ENCODE measurements around the gene ADCY1. TPM values are rescaled to one million over a fixed set of nuclear protein-coding genes. Genes with fewer than 3 reads are reported as not detected.

The ADCY1 gene
- total and polyA plus RNA-seq, 3 experiments from 2014 or later, result 0.79 to 1.3 TPM; not detected in 1

- no peak for DNase-seq
- no peaks in the 10 kb centered on the region for H3K36me3 ChIP-seq (ENCODE audit: insufficient read depth, low read length)
- no peaks in the 10 kb centered on the region for H3K27me3 ChIP-seq (ENCODE audit: insufficient read depth, low read length, poor library complexity, severe bottlenecking)
- ChIA-PET CTCF (no interaction called here), POLR2A (no interaction called here)
- Mint-ChIP-seq H3K27ac (no peak overlapping the region), H3K4me3 (no peak overlapping the region), H3K4me1 (no peaks in the 10 kb centered on the region), H3K9me3 (no peaks in the 10 kb centered on the region), H3K36me3 (no peaks in the 10 kb centered on the region), H3K27me3 (peaks cover 0 to 5% of the 10 kb centered on the region in 2 donors)
- no peaks in the 10 kb centered on the region for H3K9me3 ChIP-seq (ENCODE audit: low read length)
- no peaks in the 10 kb centered on the region for H3K4me1 ChIP-seq (ENCODE audit: insufficient read depth, low read length)
- H3K4me3 ChIP-seq (ENCODE audit: low read length), result no peak overlapping the region
- H3K27ac ChIP-seq (ENCODE audit: low read depth, low read length), result no peak overlapping the region
Observed at GRCh38 chr7:45658716-45659495, 84.7 kb downstream of the ADCY1 start.

DNA sequence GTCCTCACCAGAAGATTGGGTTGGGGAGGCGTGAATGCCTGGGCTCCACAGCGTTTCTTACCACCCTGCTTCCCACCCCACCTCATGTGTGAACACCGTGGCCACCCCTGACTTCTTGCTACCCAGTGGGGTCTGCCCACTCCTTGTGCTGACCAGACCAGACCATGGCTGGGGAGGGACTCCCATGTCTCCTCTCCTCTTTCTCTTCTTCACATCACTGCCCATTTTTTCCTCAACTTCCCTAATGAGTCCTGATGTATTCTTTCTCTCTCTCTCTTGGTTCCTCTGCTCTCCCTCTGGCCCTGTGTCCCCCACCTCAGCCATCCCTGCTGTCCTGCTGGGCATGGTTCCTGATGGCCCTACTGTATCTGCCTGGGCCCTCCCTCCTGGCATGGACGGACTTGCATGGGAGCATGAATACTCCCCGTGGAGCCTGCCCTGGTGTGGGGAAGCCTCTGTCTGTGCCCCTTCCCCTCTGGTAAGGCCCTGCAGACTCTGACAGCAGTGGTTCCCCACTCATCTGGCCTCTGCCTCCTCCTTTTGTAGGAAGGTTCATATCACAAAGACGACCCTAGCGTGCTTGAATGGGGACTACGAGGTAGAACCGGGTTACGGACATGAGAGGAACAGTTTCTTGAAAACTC lies 85.5 kb downstream of the ADCY1 start:
- no peaks in the 10 kb centered on the region for H3K36me3 ChIP-seq (ENCODE audit: insufficient read depth, low read length)
- no peaks in the 10 kb centered on the region for H3K9me3 ChIP-seq (ENCODE audit: low read length)
- no peak overlapping the region for H3K27ac ChIP-seq (ENCODE audit: low read depth, low read length)
- Mint-ChIP-seq H3K4me3 (no peak overlapping the region), H3K27me3 (peaks cover 0 to 5% of the 10 kb centered on the region in 2 donors), H3K9me3 (no peaks in the 10 kb centered on the region), H3K4me1 (no peaks in the 10 kb centered on the region), H3K36me3 (no peaks in the 10 kb centered on the region), H3K27ac (no peak overlapping the region)
- ChIA-PET CTCF (no interaction called here), POLR2A (no interaction called here)
- no peak overlapping the region for H3K4me3 ChIP-seq (ENCODE audit: low read length)
- no peaks in the 10 kb centered on the region for H3K27me3 ChIP-seq (ENCODE audit: insufficient read depth, low read length, poor library complexity, severe bottlenecking)
- H3K4me1 ChIP-seq (ENCODE audit: insufficient read depth, low read length), result no peaks in the 10 kb centered on the region
- DNase-seq, result no peak

DNA sequence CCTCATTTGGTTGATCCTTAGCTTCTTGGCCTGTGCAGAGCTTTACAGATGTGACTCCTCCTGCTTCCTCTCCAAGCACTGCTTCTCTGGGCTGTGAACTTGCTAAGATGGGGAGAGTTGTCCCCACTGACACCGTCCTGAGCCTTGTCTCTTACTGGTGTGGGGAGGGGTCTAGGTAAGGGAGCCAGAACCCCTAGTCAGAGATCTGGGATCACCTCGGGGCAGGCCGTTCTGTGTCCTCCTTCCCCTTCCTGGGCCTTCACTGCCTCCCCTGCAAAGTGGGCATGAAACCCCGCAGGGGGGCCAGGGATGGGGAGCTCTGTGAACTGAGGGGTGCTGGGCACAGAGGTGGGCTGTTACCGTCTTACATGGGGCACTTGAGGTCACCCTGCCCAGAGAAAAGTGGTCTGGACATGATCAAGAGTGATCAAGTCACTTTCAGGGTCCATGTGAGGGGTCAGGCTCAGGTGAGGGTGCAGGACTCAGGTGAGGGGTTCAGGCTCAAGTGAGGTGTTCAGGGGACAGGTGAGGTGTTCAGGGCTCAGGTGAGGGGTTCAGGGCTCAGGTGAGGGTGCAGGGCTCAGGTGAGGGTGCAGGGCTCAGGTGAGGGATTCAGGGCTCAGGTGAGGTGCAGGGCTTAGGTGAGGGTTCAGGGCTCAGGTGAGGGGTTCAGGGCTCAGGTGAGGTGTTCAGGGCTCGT lies 86.2 kb downstream of the ADCY1 start:
- Mint-ChIP-seq H3K9me3 (no peaks in the 10 kb centered on the region), H3K27me3 (peaks cover 0 to 5% of the 10 kb centered on the region in 2 donors), H3K36me3 (no peaks in the 10 kb centered on the region), H3K4me3 (no peak overlapping the region), H3K27ac (peak overlapping the region in 1 of 8 donors; percentile 3), H3K4me1 (no peaks in the 10 kb centered on the region)
- Histone ChIP-seq H3K9me3 (ENCODE audit: low read length) (no peaks in the 10 kb centered on the region), H3K4me1 (ENCODE audit: insufficient read depth, low read length) (no peaks in the 10 kb centered on the region), H3K27ac (ENCODE audit: low read depth, low read length) (no peak overlapping the region), H3K27me3 (ENCODE audit: insufficient read depth, low read length, poor library complexity, severe bottlenecking) (no peaks in the 10 kb centered on the region), H3K4me3 (ENCODE audit: low read length) (no peak overlapping the region), H3K36me3 (ENCODE audit: insufficient read depth, low read length) (no peaks in the 10 kb centered on the region)
- no peak for DNase-seq
- POLR2A ChIA-PET, result no interaction called here
- CTCF ChIA-PET, result no interaction called here

DNA sequence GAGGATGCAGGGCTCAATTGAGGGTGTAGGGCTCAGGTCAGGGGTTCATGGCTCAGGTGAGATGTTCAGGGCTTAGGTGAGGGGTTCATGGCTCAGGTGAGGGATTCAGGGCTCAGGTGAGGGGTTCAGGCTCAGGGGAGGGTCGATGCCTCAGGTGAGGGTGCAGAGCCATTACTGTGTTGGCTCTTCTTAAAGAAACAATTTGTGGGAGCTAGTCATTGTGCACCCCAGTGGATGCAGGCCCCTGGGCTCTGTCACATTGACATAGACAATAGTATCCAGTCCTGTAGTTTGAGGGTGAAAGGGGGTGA lies 86.7 kb downstream of the ADCY1 start:
- no peaks in the 10 kb centered on the region for H3K4me1 ChIP-seq (ENCODE audit: insufficient read depth, low read length)
- Mint-ChIP-seq H3K27ac (peak overlapping the region in 1 of 8 donors; percentile 3), H3K4me3 (no peak overlapping the region), H3K27me3 (peaks cover 0 to 5% of the 10 kb centered on the region in 2 donors), H3K9me3 (no peaks in the 10 kb centered on the region), H3K36me3 (no peaks in the 10 kb centered on the region), H3K4me1 (no peaks in the 10 kb centered on the region)
- ChIA-PET CTCF (no interaction called here), POLR2A (no interaction called here)
- DNase-seq, result no peak
- no peak overlapping the region for H3K4me3 ChIP-seq (ENCODE audit: low read length)
- no peak overlapping the region for H3K27ac ChIP-seq (ENCODE audit: low read depth, low read length)
- H3K36me3 ChIP-seq (ENCODE audit: insufficient read depth, low read length), result no peaks in the 10 kb centered on the region
- no peaks in the 10 kb centered on the region for H3K27me3 ChIP-seq (ENCODE audit: insufficient read depth, low read length, poor library complexity, severe bottlenecking)
- H3K9me3 ChIP-seq (ENCODE audit: low read length), result no peaks in the 10 kb centered on the region

DNA sequence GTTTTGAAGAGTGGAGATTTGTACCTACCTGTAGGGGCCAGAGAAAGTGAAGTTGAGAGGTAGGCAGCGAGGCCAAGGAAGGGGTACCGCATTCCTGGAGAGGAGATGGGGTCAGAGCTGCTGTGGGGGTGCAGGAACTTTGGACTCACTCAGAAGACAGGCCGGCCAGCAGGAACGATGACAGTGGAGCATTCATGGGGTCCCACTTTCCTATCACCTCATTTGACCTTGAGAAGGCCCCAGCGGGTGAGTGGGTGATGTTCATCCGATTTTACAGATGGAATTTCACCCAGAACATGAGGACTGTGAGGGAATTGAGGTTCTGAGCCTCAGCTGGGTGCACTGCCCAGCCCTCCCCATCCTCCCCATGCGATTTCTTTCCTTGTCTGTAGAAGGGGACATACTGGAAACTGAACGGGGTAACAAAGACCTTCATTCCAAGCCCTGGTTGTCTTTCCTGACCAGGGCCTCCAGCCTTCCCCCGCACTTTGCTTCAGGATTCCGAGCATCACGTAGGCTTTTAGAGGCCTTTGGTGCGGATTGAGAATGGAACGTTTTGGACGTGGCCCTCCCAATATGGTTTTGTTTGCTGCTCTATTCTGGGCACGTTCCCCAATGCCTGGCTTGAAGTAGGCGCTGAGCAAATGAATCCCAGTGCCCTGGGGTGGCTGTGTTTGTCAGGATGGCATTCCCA lies 87.3 kb downstream of the ADCY1 start:
- Mint-ChIP-seq H3K4me1 (no peaks in the 10 kb centered on the region), H3K27me3 (peaks cover 0 to 5% of the 10 kb centered on the region in 2 donors), H3K9me3 (no peaks in the 10 kb centered on the region), H3K36me3 (no peaks in the 10 kb centered on the region), H3K27ac (no peak overlapping the region), H3K4me3 (no peak overlapping the region)
- ChIA-PET CTCF (no interaction called here), POLR2A (no interaction called here)
- no peaks in the 10 kb centered on the region for H3K36me3 ChIP-seq (ENCODE audit: insufficient read depth, low read length)
- H3K4me1 ChIP-seq (ENCODE audit: insufficient read depth, low read length), result no peaks in the 10 kb centered on the region
- H3K9me3 ChIP-seq (ENCODE audit: low read length), result no peaks in the 10 kb centered on the region
- H3K27me3 ChIP-seq (ENCODE audit: insufficient read depth, low read length, poor library complexity, severe bottlenecking), result no peaks in the 10 kb centered on the region
- DNase-seq, result no peak
- H3K4me3 ChIP-seq (ENCODE audit: low read length), result no peak overlapping the region
- no peak overlapping the region for H3K27ac ChIP-seq (ENCODE audit: low read depth, low read length)

DNA sequence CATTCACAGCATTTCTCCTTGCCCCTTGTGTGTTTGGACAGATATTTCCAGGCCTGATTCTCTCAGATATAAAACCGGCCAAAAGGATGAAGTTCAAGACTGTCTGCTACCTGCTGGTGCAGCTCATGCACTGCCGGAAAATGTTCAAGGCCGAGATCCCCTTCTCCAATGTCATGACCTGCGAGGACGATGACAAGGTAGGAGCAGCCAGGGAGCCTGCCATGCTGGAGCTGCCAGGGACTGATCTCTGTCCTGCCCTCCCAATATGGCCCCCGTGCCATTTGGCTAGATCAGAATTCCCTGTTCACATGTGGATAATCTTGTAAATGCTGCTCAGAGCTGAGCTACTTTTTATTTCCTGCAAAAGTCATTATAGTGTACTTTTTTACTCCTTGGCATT lies 87.8 kb downstream of the ADCY1 start:
- H3K27me3 ChIP-seq (ENCODE audit: insufficient read depth, low read length, poor library complexity, severe bottlenecking), result no peaks in the 10 kb centered on the region
- no peak overlapping the region for H3K4me3 ChIP-seq (ENCODE audit: low read length)
- H3K36me3 ChIP-seq (ENCODE audit: insufficient read depth, low read length), result no peaks in the 10 kb centered on the region
- Mint-ChIP-seq H3K9me3 (no peaks in the 10 kb centered on the region), H3K4me3 (no peak overlapping the region), H3K27ac (no peak overlapping the region), H3K27me3 (peaks cover 0 to 5% of the 10 kb centered on the region in 2 donors), H3K36me3 (no peaks in the 10 kb centered on the region), H3K4me1 (no peaks in the 10 kb centered on the region)
- ChIA-PET POLR2A (no interaction called here), CTCF (no interaction called here)
- no peak for DNase-seq
- no peaks in the 10 kb centered on the region for H3K4me1 ChIP-seq (ENCODE audit: insufficient read depth, low read length)
- no peaks in the 10 kb centered on the region for H3K9me3 ChIP-seq (ENCODE audit: low read length)
- no peak overlapping the region for H3K27ac ChIP-seq (ENCODE audit: low read depth, low read length)

DNA sequence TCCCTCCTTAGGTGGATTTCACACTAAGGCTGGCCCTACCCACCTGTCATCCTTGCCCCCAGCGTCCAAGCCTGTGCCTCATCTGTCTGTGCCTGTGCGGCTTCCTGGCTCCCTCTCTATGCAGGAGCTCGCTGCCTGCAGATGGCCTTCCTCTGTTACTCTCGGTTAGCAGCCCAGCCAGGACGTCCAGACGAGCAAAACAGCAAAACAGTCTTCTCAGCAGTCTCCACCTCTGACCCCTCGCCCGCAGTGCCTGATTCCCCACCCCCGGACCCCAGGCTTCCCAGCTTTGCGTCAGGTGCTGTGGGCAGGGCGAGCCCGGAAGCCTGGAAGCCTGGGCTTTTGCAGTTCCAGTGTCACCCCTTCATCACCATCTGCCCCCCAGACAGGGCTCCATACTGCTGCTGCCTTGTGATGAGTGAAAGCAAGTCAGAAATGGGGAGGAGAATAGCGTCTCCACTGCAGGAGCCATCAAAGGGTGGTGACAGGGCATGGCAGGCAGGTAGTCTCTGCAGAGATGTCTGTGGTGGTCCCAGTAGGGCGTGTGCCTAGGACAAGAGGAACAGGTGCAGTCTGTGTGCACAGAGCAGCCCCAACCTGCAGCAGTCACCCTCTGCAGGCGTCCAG lies 88.5 kb downstream of the ADCY1 start:
- H3K4me3 Mint-ChIP-seq, result no peak overlapping the region
- H3K4me3 ChIP-seq (ENCODE audit: low read length), result no peak overlapping the region
- CTCF ChIA-PET, result no interaction called here

More for the DNA sequence above, 88.5 kb downstream of the ADCY1 start:
- Mint-ChIP-seq H3K27ac (no peak overlapping the region), H3K9me3 (no peaks in the 10 kb centered on the region), H3K27me3 (peaks cover 0 to 5% of the 10 kb centered on the region in 2 donors), H3K4me1 (no peaks in the 10 kb centered on the region), H3K36me3 (no peaks in the 10 kb centered on the region)
- POLR2A ChIA-PET, result no interaction called here
- Histone ChIP-seq H3K36me3 (ENCODE audit: insufficient read depth, low read length) (no peaks in the 10 kb centered on the region), H3K4me1 (ENCODE audit: insufficient read depth, low read length) (no peaks in the 10 kb centered on the region), H3K9me3 (ENCODE audit: low read length) (no peaks in the 10 kb centered on the region), H3K27ac (ENCODE audit: low read depth, low read length) (no peak overlapping the region), H3K27me3 (ENCODE audit: insufficient read depth, low read length, poor library complexity, severe bottlenecking) (no peaks in the 10 kb centered on the region)
- DNase-seq, result no peak

Measured in CD8-positive, alpha-beta memory T cell (primary cell).